ENCODE results near the gene TYW1. TPM values are rescaled to one million over a fixed set of nuclear protein-coding genes. Genes with fewer than 3 reads are reported as not detected.
"Not testable (repeated sequence)": the region's sequence is repeated elsewhere in the genome, so short reads cannot be mapped to it uniquely, and the experiment has no call there.

The TYW1 gene
- polyA plus RNA-seq, 4 donors: 3.4 to 18.8 (median 8.1) TPM

GRCh38 chr7:67021260-67021659, 24.6 kb downstream of the TYW1 start:
- no peak overlapping the region for H3K4me3 ChIP-seq (ENCODE audit: low read depth in 1 of 3, low read length in 3 of 3)
- 90 to 93% (median 91%) methylated on average over 7 of the region's 7 CpGs for WGBS, 3 donors

DNA sequence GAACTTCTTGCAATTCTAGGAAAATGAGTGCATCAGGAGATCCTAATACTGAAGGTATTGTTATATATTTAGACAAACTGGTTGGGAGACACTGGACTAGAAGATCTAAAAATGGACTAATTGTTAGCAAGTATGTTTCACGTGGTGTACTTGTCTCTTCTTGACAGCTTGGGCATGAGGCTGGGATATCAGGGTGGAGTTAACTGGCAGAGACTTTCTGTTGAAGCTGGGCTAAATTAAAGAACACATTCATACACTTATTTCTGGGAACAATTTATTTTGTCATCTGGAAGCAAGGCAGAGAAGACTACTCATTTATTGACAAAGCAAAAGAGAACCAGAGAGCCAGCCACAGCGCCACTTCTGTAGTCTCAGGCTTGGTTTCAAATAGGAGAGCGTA, 25.9 kb downstream of the TYW1 start:
- WGBS, 3 donors: 88 to 93% (median 90%) methylated on average over 3 of the region's 3 CpGs
- H3K4me1 ChIP-seq (ENCODE audit: control insufficient read depth in 3 of 3, insufficient read depth in 2 of 3, low read depth in 1 of 3, low read length in 2 of 3): no peaks in the 10 kb centered on the region
- no peaks in the 10 kb centered on the region for H3K27me3 ChIP-seq (ENCODE audit: control insufficient read depth in 3 of 3, insufficient read depth in 3 of 3, low read length in 3 of 3)
- no peak overlapping the region for H3K4me3 ChIP-seq (ENCODE audit: low read depth in 1 of 3, low read length in 3 of 3)
- H3K9me3 ChIP-seq (ENCODE audit: control insufficient read depth in 2 of 2, insufficient read depth in 1 of 2, low read depth in 1 of 2, low read length in 1 of 2): no peaks in the 10 kb centered on the region
- H3K27ac ChIP-seq (ENCODE audit: low read depth in 1 of 3, low read length in 2 of 3): no peak overlapping the region
- H3K36me3 ChIP-seq (ENCODE audit: control insufficient read depth in 3 of 3, insufficient read depth in 2 of 3, low read depth in 1 of 3, low read length in 3 of 3): peaks cover 6 to 50% (median 8%) of the 10 kb centered on the region in 3 donors
- DNase-seq (no peak), FAIRE-seq (no peak)

More at GRCh38 chr7:67021260-67021659, 24.6 kb downstream of the TYW1 start:
- Histone ChIP-seq H3K36me3 (ENCODE audit: control insufficient read depth in 3 of 3, insufficient read depth in 2 of 3, low read depth in 1 of 3, low read length in 3 of 3) (peaks cover 6 to 52% (median 8%) of the 10 kb centered on the region in 3 donors), H3K27me3 (ENCODE audit: control insufficient read depth in 3 of 3, insufficient read depth in 3 of 3, low read length in 3 of 3) (no peaks in the 10 kb centered on the region), H3K4me1 (ENCODE audit: control insufficient read depth in 3 of 3, insufficient read depth in 2 of 3, low read depth in 1 of 3, low read length in 2 of 3) (no peaks in the 10 kb centered on the region), H3K9me3 (ENCODE audit: control insufficient read depth in 2 of 2, insufficient read depth in 1 of 2, low read depth in 1 of 2, low read length in 1 of 2) (no peaks in the 10 kb centered on the region), H3K27ac (ENCODE audit: low read depth in 1 of 3, low read length in 2 of 3) (no peak overlapping the region)
- no peak for FAIRE-seq
- DNase-seq: no peak

DNA sequence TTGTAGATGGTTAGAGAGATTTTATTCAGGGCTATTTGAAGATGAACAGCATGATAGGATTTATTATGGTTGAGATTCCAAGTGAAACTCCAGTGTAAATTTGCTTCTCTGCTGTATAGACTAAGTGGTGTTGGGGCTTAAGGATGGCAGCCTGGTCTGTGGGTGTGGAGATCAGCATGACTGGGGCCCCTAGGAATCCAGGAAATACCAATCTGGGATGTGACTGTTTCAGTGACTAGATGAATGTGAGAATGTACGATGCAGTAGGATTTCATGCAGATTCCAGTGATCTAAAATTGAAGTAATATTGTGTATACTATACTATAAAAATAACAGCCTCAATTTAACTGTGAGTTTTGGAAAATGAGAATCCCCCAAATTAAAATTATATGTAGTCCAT, 28.8 kb downstream of the TYW1 start:
- H3K4me1 ChIP-seq (ENCODE audit: control insufficient read depth in 3 of 3, insufficient read depth in 2 of 3, low read depth in 1 of 3, low read length in 2 of 3); H3K4me3 ChIP-seq (ENCODE audit: low read depth in 1 of 3, low read length in 3 of 3); DNase-seq; H3K27me3 ChIP-seq (ENCODE audit: control insufficient read depth in 3 of 3, insufficient read depth in 3 of 3, low read length in 3 of 3); FAIRE-seq; H3K27ac ChIP-seq (ENCODE audit: low read depth in 1 of 3, low read length in 2 of 3); H3K9me3 ChIP-seq (ENCODE audit: control insufficient read depth in 2 of 2, insufficient read depth in 1 of 2, low read depth in 1 of 2, low read length in 1 of 2): not testable (repeated sequence)
- H3K36me3 ChIP-seq (ENCODE audit: control insufficient read depth in 3 of 3, insufficient read depth in 2 of 3, low read depth in 1 of 3, low read length in 3 of 3): peaks cover 0 to 35% (median 9%) of the 10 kb centered on the region in 3 donors
- 83 to 100% (median 100%) methylated on average over 1 of the region's 1 CpG for WGBS, 3 donors

DNA sequence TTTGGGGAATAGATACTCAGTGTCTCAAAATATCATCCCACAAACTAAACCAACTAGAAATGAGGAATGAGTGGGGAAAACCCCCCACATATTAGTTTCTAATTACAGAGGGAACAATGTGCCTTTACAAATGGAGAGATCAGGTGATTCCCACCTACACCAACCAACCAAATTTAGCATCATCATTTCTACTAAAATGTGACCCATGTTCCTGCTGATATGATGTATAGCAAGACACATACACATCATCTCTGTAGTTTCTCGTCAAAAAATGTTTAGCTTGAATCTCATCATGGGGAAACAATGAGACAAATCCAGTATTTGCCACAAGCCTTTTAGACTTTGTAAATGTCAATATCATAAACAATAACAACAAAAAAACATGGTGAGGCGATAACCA, 35.1 kb downstream of the TYW1 start:
- not testable (repeated sequence) for FAIRE-seq; H3K27ac ChIP-seq (ENCODE audit: low read depth in 1 of 3, low read length in 2 of 3); H3K4me1 ChIP-seq (ENCODE audit: control insufficient read depth in 3 of 3, insufficient read depth in 2 of 3, low read depth in 1 of 3, low read length in 2 of 3); H3K4me3 ChIP-seq (ENCODE audit: low read depth in 1 of 3, low read length in 3 of 3); H3K27me3 ChIP-seq (ENCODE audit: control insufficient read depth in 3 of 3, insufficient read depth in 3 of 3, low read length in 3 of 3); DNase-seq
- 72 to 85% (median 75%) methylated on average over 1 of the region's 2 CpGs for WGBS, 3 donors
- peaks cover 0 to 13% of the 10 kb centered on the region in 2 donors for H3K9me3 ChIP-seq (ENCODE audit: control insufficient read depth in 2 of 2, insufficient read depth in 1 of 2, low read depth in 1 of 2, low read length in 1 of 2)
- H3K36me3 ChIP-seq (ENCODE audit: control insufficient read depth in 3 of 3, insufficient read depth in 2 of 3, low read depth in 1 of 3, low read length in 3 of 3): peaks cover 0 to 29% (median 6%) of the 10 kb centered on the region in 3 donors

GRCh38 chr7:67033251-67033650, 36.6 kb downstream of the TYW1 start:
- DNase-seq (no peak), FAIRE-seq (no peak)
- Histone ChIP-seq H3K27me3 (ENCODE audit: control insufficient read depth in 3 of 3, insufficient read depth in 3 of 3, low read length in 3 of 3) (no peaks in the 10 kb centered on the region), H3K36me3 (ENCODE audit: control insufficient read depth in 3 of 3, insufficient read depth in 2 of 3, low read depth in 1 of 3, low read length in 3 of 3) (peaks cover 0 to 25% (median 6%) of the 10 kb centered on the region in 3 donors), H3K27ac (ENCODE audit: low read depth in 1 of 3, low read length in 2 of 3) (no peak overlapping the region), H3K9me3 (ENCODE audit: control insufficient read depth in 2 of 2, insufficient read depth in 1 of 2, low read depth in 1 of 2, low read length in 1 of 2) (peaks cover 0 to 13% of the 10 kb centered on the region in 2 donors), H3K4me1 (ENCODE audit: control insufficient read depth in 3 of 3, insufficient read depth in 2 of 3, low read depth in 1 of 3, low read length in 2 of 3) (no peaks in the 10 kb centered on the region), H3K4me3 (ENCODE audit: low read depth in 1 of 3, low read length in 3 of 3) (no peak overlapping the region)
- WGBS, 3 donors: 91 to 94% (median 92%) methylated on average over 5 of the region's 5 CpGs

DNA sequence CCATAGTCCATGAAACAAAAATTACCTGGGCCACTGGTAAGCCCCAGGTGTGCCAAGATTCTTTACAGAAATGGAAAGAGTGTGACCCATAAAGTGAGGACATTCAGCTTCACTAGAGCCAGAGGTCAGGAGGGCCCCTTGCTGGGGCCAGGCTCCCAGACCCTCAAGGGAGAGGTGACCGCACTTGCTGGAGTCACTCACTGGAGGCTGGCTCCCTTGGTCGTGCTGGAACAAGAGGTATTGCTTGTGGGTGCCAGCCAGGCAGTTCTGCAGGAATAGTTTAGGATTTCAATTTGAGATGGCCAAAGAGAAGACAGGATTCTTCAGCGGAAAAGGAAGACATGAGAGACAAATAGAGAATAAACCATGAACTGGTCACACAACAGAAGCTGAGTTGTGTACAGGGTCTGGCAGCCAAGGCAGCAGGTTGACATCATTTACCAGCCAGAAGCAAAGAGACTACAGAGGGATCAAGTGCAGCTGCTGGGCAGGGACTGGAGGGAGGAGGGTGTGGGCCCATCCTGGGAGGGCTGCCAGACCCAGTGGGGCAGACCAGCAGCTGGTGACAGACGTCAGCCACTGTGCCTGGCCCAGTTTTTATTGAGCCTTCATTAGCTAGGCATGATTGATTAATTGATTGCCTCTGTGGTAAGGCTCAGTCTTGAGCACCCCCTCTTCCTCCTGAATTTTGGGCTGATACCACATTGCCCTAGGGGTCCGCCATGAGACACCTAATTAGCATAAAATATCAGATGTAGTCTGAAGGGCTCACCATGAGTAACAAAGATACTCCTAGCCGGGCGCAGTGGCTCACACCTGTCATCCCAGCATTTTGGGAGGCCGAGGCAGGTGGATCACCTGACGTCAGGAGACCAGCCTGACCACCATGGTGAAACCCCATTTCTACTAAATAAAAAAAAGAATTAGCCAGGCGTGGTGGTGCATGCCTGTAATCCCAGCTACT, 40.1 kb downstream of the TYW1 start:
- peak in 1 of 2 donors; percentile 60 for DNase-seq
- not testable (repeated sequence) for H3K4me3 ChIP-seq (ENCODE audit: low read depth in 1 of 3, low read length in 3 of 3); H3K27me3 ChIP-seq (ENCODE audit: control insufficient read depth in 3 of 3, insufficient read depth in 3 of 3, low read length in 3 of 3); H3K4me1 ChIP-seq (ENCODE audit: control insufficient read depth in 3 of 3, insufficient read depth in 2 of 3, low read depth in 1 of 3, low read length in 2 of 3); FAIRE-seq; H3K9me3 ChIP-seq (ENCODE audit: control insufficient read depth in 2 of 2, insufficient read depth in 1 of 2, low read depth in 1 of 2, low read length in 1 of 2)
- Histone ChIP-seq H3K27ac (ENCODE audit: low read depth in 1 of 3, low read length in 2 of 3) (peak overlapping the region in 2 of 3 donors; percentile 20 to 49), H3K36me3 (ENCODE audit: control insufficient read depth in 3 of 3, insufficient read depth in 2 of 3, low read depth in 1 of 3, low read length in 3 of 3) (peaks cover 0 to 20% (median 0%) of the 10 kb centered on the region in 3 donors)
- WGBS, 3 donors: 19 to 67% (median 52%) methylated on average over 8 to 10 of the region's 10 CpGs

DNA sequence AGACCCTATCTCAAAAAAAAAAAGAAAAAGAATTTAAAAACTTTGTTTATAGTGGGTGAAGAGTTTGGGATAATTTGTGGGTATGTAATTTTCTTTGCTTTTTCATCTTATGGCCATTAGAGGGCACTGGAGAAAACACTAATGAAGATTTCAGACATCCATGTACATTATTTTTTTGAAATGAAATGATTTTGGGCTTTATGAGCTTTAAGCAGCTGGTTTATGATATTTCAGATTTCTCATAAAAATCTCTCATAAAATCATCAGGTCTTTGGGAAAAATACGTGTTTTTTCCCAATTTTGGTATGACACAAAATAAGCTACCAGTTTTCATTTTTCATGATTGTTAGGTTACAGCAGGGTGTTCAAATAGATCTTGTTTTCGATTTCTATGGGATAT, 44.2 kb downstream of the TYW1 start:
- H3K36me3 ChIP-seq (ENCODE audit: control insufficient read depth in 3 of 3, insufficient read depth in 2 of 3, low read depth in 1 of 3, low read length in 3 of 3); H3K4me3 ChIP-seq (ENCODE audit: low read depth in 1 of 3, low read length in 3 of 3); DNase-seq; H3K27ac ChIP-seq (ENCODE audit: low read depth in 1 of 3, low read length in 2 of 3); H3K4me1 ChIP-seq (ENCODE audit: control insufficient read depth in 3 of 3, insufficient read depth in 2 of 3, low read depth in 1 of 3, low read length in 2 of 3); H3K9me3 ChIP-seq (ENCODE audit: control insufficient read depth in 2 of 2, insufficient read depth in 1 of 2, low read depth in 1 of 2, low read length in 1 of 2); H3K27me3 ChIP-seq (ENCODE audit: control insufficient read depth in 3 of 3, insufficient read depth in 3 of 3, low read length in 3 of 3): not testable (repeated sequence)
- 35 to 51% (median 51%) methylated on average over 2 of the region's 2 CpGs for WGBS, 3 donors
- FAIRE-seq: peak; percentile 55

GRCh38 chr7:67042781-67043558, 46.3 kb downstream of the TYW1 start:
- not testable (repeated sequence) for H3K27me3 ChIP-seq (ENCODE audit: control insufficient read depth in 3 of 3, insufficient read depth in 3 of 3, low read length in 3 of 3); H3K4me1 ChIP-seq (ENCODE audit: control insufficient read depth in 3 of 3, insufficient read depth in 2 of 3, low read depth in 1 of 3, low read length in 2 of 3); H3K36me3 ChIP-seq (ENCODE audit: control insufficient read depth in 3 of 3, insufficient read depth in 2 of 3, low read depth in 1 of 3, low read length in 3 of 3); H3K9me3 ChIP-seq (ENCODE audit: control insufficient read depth in 2 of 2, insufficient read depth in 1 of 2, low read depth in 1 of 2, low read length in 1 of 2); H3K4me3 ChIP-seq (ENCODE audit: low read depth in 1 of 3, low read length in 3 of 3); FAIRE-seq
- peak in 1 of 2 donors; percentile 56 for DNase-seq
- peak overlapping the region in 1 of 3 donors; percentile 44 for H3K27ac ChIP-seq (ENCODE audit: low read depth in 1 of 3, low read length in 2 of 3)
- 70 to 80% (median 74%) methylated on average over 5 of the region's 5 CpGs for WGBS, 3 donors
